G401 (cell line): Measurements from ENCODE around the gene SCCPDH. TPM values are rescaled to one million over a fixed set of nuclear protein-coding genes. Genes with fewer than 3 reads are reported as not detected.
"Not testable (repeated sequence)": the region's sequence is repeated elsewhere in the genome, so short reads cannot be mapped to it uniquely, and the experiment has no call there.

ENCODE experiments used
- DNase-seq: peaks from one replicate; pipeline ENCODE4 v3.0.0-alpha.2; 2015; ENCODE audit warnings: low spot score
- in situ Hi-C: cut with HindIII; loops from 2 replicates; pipeline ENCODE4 v1.10.0; 2016; ENCODE audit warnings: low sequenced_read_pairs, mixed read lengths
- total RNA-seq: library from RNA; depleted of rRNA; stranded (reverse); fragments of >200 nt; shearing (Covaris generic); gene quantifications from 2 replicates; pipeline ENCODE4 v1.2.3, GENCODE V29; 2014

The SCCPDH gene
- total RNA-seq, 1 experiment from 2014 or later = 66.9 TPM

GRCh38 chr1:246735735-246736134, 11.5 kb downstream of the SCCPDH start:
- DNase-seq = no peak
- in situ Hi-C loops = no loop called here

- in situ Hi-C loops = no loop called here
- no peak for DNase-seq
Observed at GRCh38 chr1:246742396-246742795, 18.2 kb downstream of the SCCPDH start.

GRCh38 chr1:246746155-246746554, 21.9 kb downstream of the SCCPDH start:
- DNase-seq, in situ Hi-C loops: not testable (repeated sequence)

- in situ Hi-C loops = no loop called here
- DNase-seq = no peak
Observed at GRCh38 chr1:246748006-246748405, 23.8 kb downstream of the SCCPDH start.

- DNase-seq = no peak
- in situ Hi-C loops = no loop called here
Observed at GRCh38 chr1:246748867-246749266, 24.7 kb downstream of the SCCPDH start.

- no peak for DNase-seq
- in situ Hi-C loops = no loop called here
Observed at GRCh38 chr1:246750752-246751151, 26.5 kb downstream of the SCCPDH start.

GRCh38 chr1:246753670-246754535, 29.7 kb downstream of the SCCPDH start:
- DNase-seq = peak; percentile 53
- in situ Hi-C loops = no loop called here

- in situ Hi-C loops = no loop called here
- no peak for DNase-seq
Observed at GRCh38 chr1:246755419-246755818, 31.2 kb downstream of the SCCPDH start.

- DNase-seq = peak; percentile 19
- in situ Hi-C loops = no loop called here
Observed at GRCh38 chr1:246760422-246761347, 36.5 kb downstream of the SCCPDH start.

GRCh38 chr1:246761396-246761795, 37.2 kb downstream of the SCCPDH start:
- DNase-seq = no peak
- in situ Hi-C loops = no loop called here

GRCh38 chr1:246765521-246765920, 41.3 kb downstream of the SCCPDH start:
- DNase-seq = no peak
- in situ Hi-C loops = no loop called here

GRCh38 chr1:246768403-246769020, 44.3 kb downstream of the SCCPDH start:
- in situ Hi-C loops = no loop called here
- DNase-seq = no peak

GRCh38 chr1:246769306-246769705, 45.1 kb downstream of the SCCPDH start:
- DNase-seq = no peak
- in situ Hi-C loops = no loop called here

- DNase-seq = no peak
- in situ Hi-C loops = no loop called here
Observed at GRCh38 chr1:246771366-246771765, 47.2 kb downstream of the SCCPDH start.

GRCh38 chr1:246772686-246773085, 48.5 kb downstream of the SCCPDH start:
- in situ Hi-C loops = no loop called here
- no peak for DNase-seq

- in situ Hi-C loops = no loop called here
- no peak for DNase-seq
Observed at GRCh38 chr1:246773213-246773641, 49.0 kb downstream of the SCCPDH start.

- DNase-seq = peak; percentile 96
- in situ Hi-C loops = no loop called here
Observed at GRCh38 chr1:246775531-246776385, 51.5 kb downstream of the SCCPDH start.

- in situ Hi-C loops = no loop called here
- no peak for DNase-seq
Observed at GRCh38 chr1:246776923-246777322, 52.7 kb downstream of the SCCPDH start.

- in situ Hi-C loops = no loop called here
- DNase-seq = no peak
Observed at GRCh38 chr1:246778663-246779062, 54.5 kb downstream of the SCCPDH start.
